ENCODE data around the gene C22orf15. TPM values are rescaled to one million over a fixed set of nuclear protein-coding genes. Genes with fewer than 3 reads are reported as not detected.
"Not testable (repeated sequence)": the region's sequence is repeated elsewhere in the genome, so short reads cannot be mapped to it uniquely, and the experiment has no call there.

C22orf15 gene
- total and polyA plus RNA-seq, 7 experiments from 2014 or later = 1.2 to 5.7 (median 2.3) TPM; not detected in 1

DNA sequence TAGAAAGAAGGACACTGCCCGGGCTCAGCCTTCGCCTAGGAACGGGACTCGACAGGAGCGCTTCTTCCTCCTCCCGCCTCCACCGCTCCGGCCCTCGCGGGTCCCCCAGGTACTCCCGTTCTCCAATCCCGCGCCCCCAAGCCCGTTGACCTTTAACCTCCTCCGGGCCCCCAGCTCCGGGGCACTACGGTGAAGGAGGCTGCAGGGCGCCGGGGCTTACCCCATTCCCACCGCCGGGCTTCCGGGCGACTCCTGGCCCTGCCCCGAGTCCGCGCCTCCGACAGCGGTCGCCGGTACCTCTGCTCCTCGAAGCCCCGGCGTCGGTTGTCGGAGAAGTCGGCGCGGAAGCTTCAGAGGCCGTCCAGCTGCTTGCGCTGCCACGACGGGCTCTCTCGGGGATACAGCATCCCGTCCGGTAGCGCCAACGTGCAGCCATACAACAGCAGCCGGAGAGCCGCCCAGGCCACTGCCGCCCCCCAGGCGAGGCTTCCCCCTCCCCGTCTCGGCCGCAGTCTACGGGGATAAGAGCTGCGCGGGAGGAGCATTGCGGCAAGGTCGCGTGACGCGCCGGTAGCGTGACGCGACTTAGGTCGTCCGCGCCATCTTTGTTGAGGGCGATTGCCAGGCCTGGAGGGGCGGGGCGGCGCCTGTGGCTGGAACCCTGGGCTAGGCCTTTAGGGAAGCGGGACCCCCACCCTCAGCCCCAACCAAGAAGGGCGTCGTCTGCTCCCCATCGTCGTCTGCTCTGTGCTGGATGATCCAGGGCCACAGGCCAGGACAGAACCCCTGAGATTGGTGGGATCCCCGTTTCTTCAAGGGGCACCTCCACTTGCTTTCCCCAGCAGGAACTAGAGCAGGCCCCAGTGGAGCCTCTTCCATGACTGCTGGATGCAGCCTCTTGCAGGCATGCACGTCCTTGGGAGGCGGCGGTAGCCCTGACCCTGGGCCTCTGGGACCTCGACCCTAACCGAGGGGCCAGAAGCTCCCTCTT, 45.7 kb upstream of the C22orf15 start:
- intact Hi-C loops (cut with micrococcal nuclease) = loop anchor here (1.0 to 10.0 kb wide), 12 partner anchors 21 to 838 kb away; partner anchors contain the start of genes ZNF70 (in 2 of the 2), CHCHD10 (in 1 of the 2), DERL3 (in 1 of the 2) and GUCD1 (in 1 of the 2)
- Mint-ChIP-seq H3K27me3 (no peaks in the 10 kb centered on the region), H3K36me3 (peaks cover 4 to 11% (median 6%) of the 10 kb centered on the region in 5 donors), H3K27ac (peak overlapping the region; percentile 8 to 93 (median 86)), H3K4me3 (peak overlapping the region; percentile 78 to 88 (median 81)), H3K9me3 (no peaks in the 10 kb centered on the region), H3K4me1 (peaks cover 12 to 24% (median 16%) of the 10 kb centered on the region in 7 donors)
- H3K36me3 ChIP-seq (ENCODE audit: control insufficient read depth in 2 of 3, insufficient read depth in 3 of 3, low read length in 3 of 3) = peaks cover 0 to 26% (median 5%) of the 10 kb centered on the region in 3 experiments
- peaks cover 10 to 12% of the 10 kb centered on the region in 2 donors for H3K4me1 ChIP-seq (ENCODE audit: control insufficient read depth in 2 of 2, insufficient read depth in 2 of 2, low read length in 2 of 2)
- H3K4me3 ChIP-seq (ENCODE audit: low read length) = peak overlapping the region; percentile 71
- no peaks in the 10 kb centered on the region for H3K27me3 ChIP-seq (ENCODE audit: control insufficient read depth in 2 of 2, insufficient read depth in 2 of 2, low read length in 2 of 2)
- POLR2A ChIA-PET = interaction anchor here (0.7 to 3.8 kb wide), 9 partner anchors 11 to 70 kb away, joined by 3 to 39 read pairs (median 9); partner anchors contain the start of genes C22orf15, CHCHD10, SMARCB1 and ZNF70
- DNase-seq (peak; percentile 72 to 85 (median 81)), ATAC-seq (peak; percentile 97)
- CTCF ChIA-PET = interaction anchor here (0.8 to 1.1 kb wide), 2 partner anchors 34 to 130 kb away, joined by 3 read pairs; no protein-coding TSS in a partner anchor
- H3K27ac ChIP-seq (ENCODE audit: low read depth, low read length) = peak overlapping the region; percentile 89
- H3K9me3 ChIP-seq (ENCODE audit: control insufficient read depth in 2 of 3, low read length in 3 of 3) = no peaks in the 10 kb centered on the region

DNA sequence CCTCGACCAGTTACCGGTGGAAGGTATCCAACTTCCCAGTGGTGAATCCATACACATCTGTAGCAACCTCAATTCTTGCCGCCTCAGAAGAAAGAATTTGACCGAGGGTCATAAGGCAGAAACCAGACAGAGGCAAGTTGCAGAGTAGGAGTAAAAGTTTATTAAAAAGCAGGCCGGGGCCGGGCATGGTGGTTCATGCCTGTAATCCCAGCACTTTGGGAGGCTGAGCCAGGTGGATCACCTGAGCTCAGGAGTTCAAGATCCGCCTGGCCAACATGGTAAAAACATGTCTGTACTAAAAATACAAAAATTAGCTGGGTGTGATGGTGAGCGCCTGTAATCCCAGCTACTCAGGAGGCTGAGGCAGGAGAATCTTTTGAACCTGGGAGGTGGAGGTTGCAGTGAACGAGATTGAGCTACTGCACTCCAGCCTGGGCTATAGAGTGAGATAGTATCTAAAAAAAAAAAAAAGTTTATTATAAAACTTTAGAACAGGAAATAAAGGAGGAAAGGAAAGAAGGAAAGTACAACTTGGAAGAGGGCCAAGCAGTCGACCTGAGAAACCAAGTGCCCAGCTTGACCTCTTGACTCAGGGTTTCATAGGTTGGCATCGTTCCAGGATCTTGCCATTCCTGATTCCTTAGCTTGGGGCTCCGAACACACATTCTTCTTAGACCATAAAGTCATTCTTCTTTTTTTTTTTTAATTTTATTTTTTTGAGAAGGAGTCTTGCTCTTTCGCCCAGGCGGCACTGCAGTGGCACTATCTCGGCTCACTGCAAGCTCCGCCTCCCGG, 44.2 kb upstream of the C22orf15 start:
- intact Hi-C loops (cut with micrococcal nuclease) = loop anchor here (5.0 to 10.0 kb wide), 5 partner anchors 34 to 836 kb away; partner anchors contain the start of genes GUCD1 (in 1 of the 2), SLC2A11 (in 1 of the 2), SNRPD3 (in 1 of the 2) and VPREB3 (in 1 of the 2)

DNA sequence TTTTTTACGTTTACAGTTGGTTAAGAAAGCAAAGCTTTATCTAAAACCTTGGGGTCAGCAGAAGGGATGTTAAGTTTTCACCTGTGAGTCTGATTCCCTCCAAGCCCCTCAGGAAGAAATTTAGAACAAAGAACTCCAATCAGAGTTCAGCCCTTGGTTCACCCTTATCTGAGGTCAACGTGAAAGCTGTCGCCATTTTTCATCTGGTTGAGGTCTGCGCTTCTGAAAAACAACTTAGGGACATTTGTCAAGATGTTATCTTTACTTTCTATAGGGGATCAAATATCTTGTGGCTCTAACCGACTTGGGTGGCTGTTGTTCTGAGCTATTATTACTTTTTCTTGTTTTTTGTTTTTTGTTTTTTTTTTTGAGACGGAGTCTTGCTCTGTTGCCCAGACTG, 41.9 kb upstream of the C22orf15 start:
- no peak overlapping the region for H3K27ac Mint-ChIP-seq
- Histone ChIP-seq H3K4me3 (ENCODE audit: low read length) (no peak overlapping the region), H3K36me3 (ENCODE audit: control insufficient read depth in 2 of 3, insufficient read depth in 3 of 3, low read length in 3 of 3) (peaks cover 0 to 5% (median 0%) of the 10 kb centered on the region in 3 experiments), H3K9me3 (ENCODE audit: control insufficient read depth in 2 of 3, low read length in 3 of 3) (no peaks in the 10 kb centered on the region), H3K4me1 (ENCODE audit: control insufficient read depth in 2 of 2, insufficient read depth in 2 of 2, low read length in 2 of 2) (peaks cover 4 to 5% of the 10 kb centered on the region in 2 donors), H3K27me3 (ENCODE audit: control insufficient read depth in 2 of 2, insufficient read depth in 2 of 2, low read length in 2 of 2) (no peaks in the 10 kb centered on the region), H3K27ac (ENCODE audit: low read depth, low read length) (no peak overlapping the region)
- CTCF ChIA-PET = no interaction called here
- DNase-seq (no peak), ATAC-seq (no peak)
- H3K36me3 Mint-ChIP-seq = no peaks in the 10 kb centered on the region
- H3K9me3 Mint-ChIP-seq = no peaks in the 10 kb centered on the region
- no peak overlapping the region for H3K4me3 Mint-ChIP-seq
- H3K27me3 Mint-ChIP-seq = peaks cover 0 to 8% (median 0%) of the 10 kb centered on the region in 5 donors
- POLR2A ChIA-PET = interaction anchor here (0.9 kb wide), 1 partner anchor 25 kb away, joined by 3 read pairs; no protein-coding TSS in a partner anchor
- H3K4me1 Mint-ChIP-seq = peaks cover 2 to 11% (median 7%) of the 10 kb centered on the region in 7 donors
- intact Hi-C loops (cut with micrococcal nuclease) = no loop called here

More for the DNA sequence above, 44.2 kb upstream of the C22orf15 start:
- no peaks in the 10 kb centered on the region for H3K27me3 ChIP-seq (ENCODE audit: control insufficient read depth in 2 of 2, insufficient read depth in 2 of 2, low read length in 2 of 2)
- ATAC-seq (no peak), DNase-seq (no peak)
- H3K9me3 ChIP-seq (ENCODE audit: control insufficient read depth in 2 of 3, low read length in 3 of 3) = no peaks in the 10 kb centered on the region
- H3K4me3 ChIP-seq (ENCODE audit: low read length) = no peak overlapping the region
- Mint-ChIP-seq H3K27me3 (no peaks in the 10 kb centered on the region), H3K4me1 (peaks cover 12 to 24% (median 16%) of the 10 kb centered on the region in 7 donors), H3K4me3 (peak overlapping the region in 7 of 10 donors; percentile 27 to 85 (median 49)), H3K27ac (peak overlapping the region in 2 of 9 donors; percentile 51 to 56), H3K36me3 (peaks cover 4 to 11% (median 6%) of the 10 kb centered on the region in 5 donors), H3K9me3 (no peaks in the 10 kb centered on the region)
- peaks cover 0 to 16% (median 0%) of the 10 kb centered on the region in 3 experiments for H3K36me3 ChIP-seq (ENCODE audit: control insufficient read depth in 2 of 3, insufficient read depth in 3 of 3, low read length in 3 of 3)
- ChIA-PET CTCF (interaction anchor here (0.6 to 0.8 kb wide), 2 partner anchors 32 to 126 kb away, joined by 3 read pairs; no protein-coding TSS in a partner anchor), POLR2A (interaction anchor here (0.6 to 3.8 kb wide), 5 partner anchors 19 to 59 kb away, joined by 3 to 39 read pairs (median 3); partner anchors contain the start of gene ZNF70)
- no peak overlapping the region for H3K27ac ChIP-seq (ENCODE audit: low read depth, low read length)
- H3K4me1 ChIP-seq (ENCODE audit: control insufficient read depth in 2 of 2, insufficient read depth in 2 of 2, low read length in 2 of 2) = peaks cover 10 to 12% of the 10 kb centered on the region in 2 donors

DNA sequence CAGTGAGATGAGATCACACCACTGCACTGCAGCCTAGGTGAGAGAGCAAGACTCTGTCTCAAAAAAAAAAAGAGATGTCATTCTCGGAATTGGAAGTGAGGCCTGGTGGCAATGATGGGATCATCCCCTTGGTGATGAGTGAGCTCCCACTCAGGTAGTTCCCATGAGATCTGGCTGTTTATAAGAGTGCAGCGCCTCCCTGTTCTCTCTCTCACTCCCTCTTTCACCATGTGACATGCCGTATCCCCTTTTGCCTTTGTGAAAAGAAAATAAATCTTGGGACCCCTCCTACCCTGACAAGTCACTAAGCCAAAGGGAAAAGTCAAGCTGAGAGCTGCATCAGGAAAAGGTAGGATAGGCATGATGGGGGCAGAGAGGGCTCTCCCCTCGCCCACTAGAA, 40.6 kb upstream of the C22orf15 start:
- ChIA-PET POLR2A (no interaction called here), CTCF (no interaction called here)
- no peaks in the 10 kb centered on the region for H3K36me3 ChIP-seq (ENCODE audit: control insufficient read depth in 2 of 3, insufficient read depth in 3 of 3, low read length in 3 of 3)
- Mint-ChIP-seq H3K4me3 (no peak overlapping the region), H3K4me1 (peaks cover 0 to 4% (median 3%) of the 10 kb centered on the region in 7 donors), H3K27me3 (peaks cover 0 to 13% (median 0%) of the 10 kb centered on the region in 5 donors), H3K27ac (no peak overlapping the region), H3K9me3 (no peaks in the 10 kb centered on the region), H3K36me3 (no peaks in the 10 kb centered on the region)
- H3K27me3 ChIP-seq (ENCODE audit: control insufficient read depth in 2 of 2, insufficient read depth in 2 of 2, low read length in 2 of 2) = peaks cover 0 to 3% of the 10 kb centered on the region in 2 donors
- no peaks in the 10 kb centered on the region for H3K4me1 ChIP-seq (ENCODE audit: control insufficient read depth in 2 of 2, insufficient read depth in 2 of 2, low read length in 2 of 2)
- intact Hi-C loops (cut with micrococcal nuclease) = no loop called here
- no peak for ATAC-seq
- H3K9me3 ChIP-seq (ENCODE audit: control insufficient read depth in 2 of 3, low read length in 3 of 3) = no peaks in the 10 kb centered on the region
- no peak overlapping the region for H3K27ac ChIP-seq (ENCODE audit: low read depth, low read length)
- H3K4me3 ChIP-seq (ENCODE audit: low read length) = no peak overlapping the region
- no peak for DNase-seq

- Histone ChIP-seq H3K36me3 (ENCODE audit: control insufficient read depth in 2 of 3, insufficient read depth in 3 of 3, low read length in 3 of 3) (no peaks in the 10 kb centered on the region), H3K4me3 (ENCODE audit: low read length) (no peak overlapping the region), H3K9me3 (ENCODE audit: control insufficient read depth in 2 of 3, low read length in 3 of 3) (no peaks in the 10 kb centered on the region), H3K27me3 (ENCODE audit: control insufficient read depth in 2 of 2, insufficient read depth in 2 of 2, low read length in 2 of 2) (peaks cover 0 to 3% of the 10 kb centered on the region in 2 donors), H3K4me1 (ENCODE audit: control insufficient read depth in 2 of 2, insufficient read depth in 2 of 2, low read length in 2 of 2) (no peaks in the 10 kb centered on the region), H3K27ac (ENCODE audit: low read depth, low read length) (no peak overlapping the region)
- no peak overlapping the region for H3K4me3 Mint-ChIP-seq
- no peak overlapping the region for H3K27ac Mint-ChIP-seq
- DNase-seq = no peak
- H3K4me1 Mint-ChIP-seq = no peaks in the 10 kb centered on the region
- POLR2A ChIA-PET = no interaction called here
- intact Hi-C loops (cut with micrococcal nuclease) = no loop called here
- H3K27me3 Mint-ChIP-seq = peaks cover 0 to 13% (median 0%) of the 10 kb centered on the region in 5 donors
- H3K36me3 Mint-ChIP-seq = no peaks in the 10 kb centered on the region
- H3K9me3 Mint-ChIP-seq = no peaks in the 10 kb centered on the region
- CTCF ChIA-PET = no interaction called here
- no peak for ATAC-seq
These were observed 40.1 kb upstream of the C22orf15 start for GRCh38 chr22:23722724-23723123.

DNA sequence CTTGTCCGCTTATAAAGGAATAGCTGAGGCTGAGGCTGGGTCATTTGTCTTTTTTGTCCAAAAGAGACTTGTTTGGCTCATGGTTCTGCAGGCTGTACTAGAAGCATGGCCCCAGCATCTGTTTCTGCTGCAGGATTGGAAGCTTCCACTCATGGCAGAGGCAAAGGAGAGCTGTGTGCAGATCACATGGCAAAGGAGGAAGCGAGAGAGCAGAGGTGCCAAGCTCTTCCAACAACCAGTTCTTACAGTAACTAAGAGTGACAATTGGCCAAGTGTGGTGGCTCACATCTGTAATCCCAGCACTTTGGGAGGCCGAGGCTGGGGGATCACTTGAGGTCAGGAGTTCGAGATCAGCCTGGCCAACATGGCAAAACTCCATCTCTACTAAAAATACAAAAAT, 34.7 kb upstream of the C22orf15 start:
- intact Hi-C loops (cut with micrococcal nuclease); H3K36me3 Mint-ChIP-seq; H3K36me3 ChIP-seq (ENCODE audit: control insufficient read depth in 2 of 3, insufficient read depth in 3 of 3, low read length in 3 of 3); CTCF ChIA-PET; ATAC-seq; H3K4me1 ChIP-seq (ENCODE audit: control insufficient read depth in 2 of 2, insufficient read depth in 2 of 2, low read length in 2 of 2); H3K9me3 Mint-ChIP-seq; H3K4me3 Mint-ChIP-seq; DNase-seq; H3K4me1 Mint-ChIP-seq; H3K4me3 ChIP-seq (ENCODE audit: low read length); H3K9me3 ChIP-seq (ENCODE audit: control insufficient read depth in 2 of 3, low read length in 3 of 3); H3K27me3 ChIP-seq (ENCODE audit: control insufficient read depth in 2 of 2, insufficient read depth in 2 of 2, low read length in 2 of 2); H3K27ac ChIP-seq (ENCODE audit: low read depth, low read length); H3K27ac Mint-ChIP-seq: not testable (repeated sequence)
- H3K27me3 Mint-ChIP-seq = peaks cover 0 to 22% (median 0%) of the 10 kb centered on the region in 5 donors
- POLR2A ChIA-PET = interaction anchor here (0.7 to 1.0 kb wide), 4 partner anchors 22 to 58 kb away, joined by 3 to 4 read pairs (median 3); partner anchors contain the start of genes SMARCB1 and ZNF70

Measured in naive thymus-derived CD4-positive, alpha-beta T cell (primary cell).